OCI-LY7 (cell line): Measurements from ENCODE around the gene SH3BP5L. TPM values are rescaled to one million over a fixed set of nuclear protein-coding genes. Genes with fewer than 3 reads are reported as not detected.

ENCODE experiments used
- BruUV-seq: library from RNA; stranded (reverse); fragments of 400-500 nt; replicated peaks from 2 replicates; lab custom pipeline; 2021; lab: Mats Ljungman, UMichigan
- CTCF ChIA-PET: fragments of 300-600 bp; sonication (Branson Sonifier 250); formaldehyde crosslinking; loops from one replicate; lab custom pipeline; 2022; ENCODE audit warnings: antibody characterized with exemption; ENCODE audit not compliant: unreplicated experiment; lab: Charles Lee
- POLR2A ChIA-PET: fragments of 300-600 bp; sonication (Branson Sonifier 250); formaldehyde crosslinking; loops from one replicate; lab custom pipeline; 2022; ENCODE audit warnings: antibody characterized with exemption; lab: Charles Lee
- DNase-seq: peaks from one replicate; pipeline ENCODE4 v3.0.0-alpha.2; 2015; ENCODE audit warnings: low spot score
- H2AFZ ChIP-seq: fragments of 200-600 bp; sonication (generic), shearing (Covaris generic); 2 replicates; pipeline ENCODE4 v1.6.1; 2014; ENCODE audit warnings: mild to moderate bottlenecking, antibody characterized with exemption, low read length, moderate library complexity
- H3K27ac ChIP-seq: fragments of 200-600 bp; sonication (generic); 2 replicates; pipeline ENCODE4 v1.5.1; 2014; ENCODE audit warnings: mixed run types, low read depth, mild to moderate bottlenecking, moderate library complexity, low read length, inconsistent platforms; ENCODE audit not compliant: poor library complexity, severe bottlenecking
- H3K36me3 ChIP-seq: fragments of 200-600 bp; sonication (generic); 2 replicates; pipeline ENCODE4 v1.6.1; 2014; ENCODE audit warnings: mild to moderate bottlenecking, antibody characterized with exemption, low read length, moderate library complexity, mixed read lengths; ENCODE audit not compliant: insufficient read depth
- H3K4me1 ChIP-seq: fragments of 200-600 bp; sonication (generic); 2 replicates; pipeline ENCODE4 v1.5.1; 2014; ENCODE audit warnings: mild to moderate bottlenecking, low read length; ENCODE audit not compliant: insufficient read depth, poor library complexity, severe bottlenecking
- H3K4me2 ChIP-seq: fragments of 200-600 bp; sonication (generic); 2 replicates; pipeline ENCODE4 v1.6.1; 2014; ENCODE audit warnings: mild to moderate bottlenecking, low read length
- H3K4me3 ChIP-seq: fragments of 200-600 bp; sonication (generic); 2 replicates; pipeline ENCODE4 v1.5.1; 2014; ENCODE audit warnings: mild to moderate bottlenecking, low read depth, low read length; ENCODE audit not compliant: poor library complexity, severe bottlenecking
- H3K79me2 ChIP-seq: fragments of 200-600 bp; sonication (generic); 2 replicates; pipeline ENCODE4 v1.6.1; 2016; ENCODE audit warnings: low read depth, mild to moderate bottlenecking, low read length, moderate library complexity, mixed read lengths; ENCODE audit not compliant: insufficient read depth
- H3K9me2 ChIP-seq: fragments of 200-600 bp; sonication (generic); 2 replicates; pipeline ENCODE4 v1.6.1; 2016; ENCODE audit warnings: mild to moderate bottlenecking, low read length, mixed read lengths; ENCODE audit not compliant: insufficient read depth
- H3K9me3 ChIP-seq: fragments of 200-600 bp; sonication (generic); 2 replicates; pipeline ENCODE4 v1.6.1; 2014; ENCODE audit warnings: mild to moderate bottlenecking, mixed run types, low read length, mixed read lengths
- H4K20me1 ChIP-seq: fragments of 200-600 bp; sonication (generic); 2 replicates; pipeline ENCODE4 v1.6.1; 2014; ENCODE audit warnings: mild to moderate bottlenecking, antibody characterized with exemption, low read length, moderate library complexity, mixed read lengths; ENCODE audit not compliant: insufficient read depth
- CTCF ChIP-seq: fragments of 200-600 bp; sonication (generic); conservative IDR thresholded peaks from 2 replicates; pipeline ENCODE4 v1.5.1; 2014; ENCODE audit warnings: mild to moderate bottlenecking, antibody characterized with exemption, low read length, moderate library complexity, mixed read lengths
- EZH2phosphoT487 ChIP-seq: fragments of 200-600 bp; sonication (generic); IDR thresholded peaks from 2 replicates; pipeline ENCODE4 v1.6.1; 2018; ENCODE audit warnings: low read depth, borderline replicate concordance, mild to moderate bottlenecking, mixed run types, antibody characterized with exemption, low read length, moderate library complexity, mixed read lengths
- intact Hi-C: fragments of 100-400 bp; cut with micrococcal nuclease; formaldehyde crosslinking; loops from one replicate; pipeline ENCODE4 v1.10.0; 2022; ENCODE audit not compliant: unreplicated experiment
- total RNA-seq, 2 experiments: library from RNA; depleted of rRNA in 1 of 2; stranded (reverse); fragments of >200 nt in 1 of 2; shearing (Covaris generic) in 1 of 2; gene quantifications; 2 replicates each; pipeline ENCODE4 v1.2.3, GENCODE V29; 2014 to 2022

The SH3BP5L gene
- total RNA-seq, 2 experiments from 2014 or later: 16.9 to 21.8 TPM

DNA sequence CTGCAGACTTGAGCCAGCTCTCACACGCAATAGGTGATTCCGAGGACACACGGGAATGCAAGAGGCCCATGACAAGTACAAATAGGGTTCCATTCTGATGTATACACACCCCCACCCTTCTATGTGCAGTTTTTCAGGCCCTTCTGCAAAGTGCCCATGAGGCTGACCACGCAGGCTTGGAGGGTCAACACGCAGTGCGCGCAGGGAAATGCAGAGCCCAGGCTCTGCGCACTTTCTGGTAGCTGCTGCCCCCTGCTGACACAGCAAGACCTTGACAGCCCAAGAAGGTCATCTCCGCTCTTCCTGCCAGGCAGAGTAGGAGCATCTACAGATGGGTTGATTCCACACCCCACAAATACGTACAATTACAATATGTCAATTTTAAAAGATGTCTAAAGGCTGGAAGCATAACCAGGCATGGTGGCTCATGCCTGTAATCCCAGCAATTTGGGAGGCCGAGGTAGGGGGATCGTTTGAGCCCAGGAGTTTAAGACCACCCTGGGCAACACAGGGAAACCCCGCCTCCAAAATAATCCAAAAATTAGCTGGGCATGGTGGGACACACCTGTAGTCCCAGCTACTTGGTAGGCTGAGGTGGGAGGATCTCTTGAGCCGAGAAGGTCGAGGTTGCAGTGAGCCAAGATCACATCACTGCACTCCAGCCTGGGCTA, 18.5 kb downstream of the SH3BP5L start:
- Histone ChIP-seq H4K20me1 (no peaks in the 10 kb centered on the region), H3K9me3 (no peaks in the 10 kb centered on the region), H3K79me2 (no peaks in the 10 kb centered on the region), H3K4me2 (no peak overlapping the region), H3K36me3 (no peaks in the 10 kb centered on the region), H3K4me3 (no peak overlapping the region), H2AFZ (no peak overlapping the region), H3K9me2 (no peaks in the 10 kb centered on the region), H3K27ac (no peak overlapping the region), H3K4me1 (peaks cover 25% of the 10 kb centered on the region)
- peak; percentile 73 for DNase-seq
- intact Hi-C loops: loop anchor here (1.0 to 5.0 kb wide), 3 partner anchors 104 to 565 kb away; partner anchors contain the start of gene OR14I1
- BruUV-seq: no TSS peak
- ChIA-PET POLR2A (interaction anchor here (1.7 to 2.5 kb wide), 3 partner anchors 12 to 184 kb away, joined by 3 to 16 read pairs (median 12); no protein-coding TSS in a partner anchor), CTCF (interaction anchor here (2.3 kb wide), 1 partner anchor 183 kb away, joined by 15 read pairs; no protein-coding TSS in a partner anchor)
- TF ChIP-seq CTCF (peak; percentile 92), EZH2phosphoT487 (no peak)

GRCh38 chr1:248805876-248806275, 19.8 kb downstream of the SH3BP5L start:
- Histone ChIP-seq H4K20me1 (no peaks in the 10 kb centered on the region), H3K4me2 (peak overlapping the region; percentile 64), H3K4me3 (no peak overlapping the region), H2AFZ (peak overlapping the region; percentile 75; the same call in 1 of the 2 replicates), H3K9me3 (no peaks in the 10 kb centered on the region), H3K27ac (peak overlapping the region; percentile 72), H3K36me3 (no peaks in the 10 kb centered on the region), H3K79me2 (no peaks in the 10 kb centered on the region), H3K9me2 (no peaks in the 10 kb centered on the region), H3K4me1 (peaks cover 25% of the 10 kb centered on the region)
- intact Hi-C loops: loop anchor here (2.0 to 5.0 kb wide), 3 partner anchors 103 to 564 kb away; partner anchors contain the start of gene OR14I1
- no peak for TF ChIP-seq EZH2phosphoT487
- TF ChIP-seq CTCF: no peak
- DNase-seq: peak; percentile 8
- CTCF ChIA-PET: interaction anchor here (0.6 to 2.3 kb wide), 3 partner anchors 101 to 1495 kb away, joined by 3 to 15 read pairs (median 4); no protein-coding TSS in a partner anchor
- BruUV-seq: no TSS peak
- POLR2A ChIA-PET: interaction anchor here (0.6 to 2.7 kb wide), 11 partner anchors 11 to 192 kb away, joined by 3 to 17 read pairs (median 8); partner anchors contain the start of genes SH3BP5L and ZNF672
